RWPE1 (cell line): ENCODE measurements around the gene CAMK2N2.

Source experiments
- CTCF ChIA-PET: fragments of 350-600 bp; sonication (Branson Sonifier 250); formaldehyde crosslinking; extraction: SDS; loops from one replicate; lab custom pipeline; 2021; lab: Yijun Ruan, JAX
- POLR2A ChIA-PET: fragments of 400-600 bp; formaldehyde crosslinking; extraction: SDS; loops from one replicate; lab custom pipeline; 2020; ENCODE audit warnings: antibody characterized with exemption; ENCODE audit not compliant: low non-redundant PET; lab: Yijun Ruan, JAX
- DNase-seq: peaks from one replicate; pipeline ENCODE4 v3.0.0; 2012; ENCODE audit warnings: low spot score
- H3K27ac ChIP-seq: fragments of 450-650 bp; 2 replicates; pipeline ENCODE4 v1.5.1; 2017
- TF ChIP-seq, protein P1 (sequence below): fragments of 450-650 bp; conservative IDR thresholded peaks from 2 replicates; pipeline ENCODE4 v1.5.1; 2017; ENCODE audit warnings: low read depth, mild to moderate bottlenecking

The CAMK2N2 gene

DNA sequence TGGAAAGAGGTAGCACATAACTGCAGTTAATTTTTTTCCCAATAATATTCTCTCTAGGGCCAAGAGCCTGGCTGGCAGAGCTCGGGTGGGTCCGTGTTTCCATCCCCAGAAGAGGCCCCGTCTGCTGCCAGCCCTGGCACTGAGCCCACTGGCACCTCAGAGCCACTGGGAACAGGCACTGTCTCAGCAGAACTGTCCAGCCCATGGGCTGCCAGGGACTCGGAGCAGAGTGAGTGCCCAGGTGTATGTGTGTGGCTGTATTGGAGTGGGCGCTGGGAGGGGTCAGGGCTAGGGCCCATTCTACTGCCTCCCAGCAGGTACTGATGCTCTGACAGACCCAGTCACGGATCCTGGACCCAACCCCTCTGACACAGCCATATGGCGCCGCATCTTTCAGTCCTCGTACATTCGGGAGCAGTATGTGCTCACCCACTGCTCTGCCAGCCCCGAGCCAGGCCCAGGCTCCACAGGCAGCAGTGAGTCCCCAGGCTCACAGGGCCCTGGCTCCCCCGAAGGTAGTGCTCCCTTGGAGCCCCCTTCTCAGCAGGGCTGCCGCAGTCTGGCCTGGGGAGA lies 23.0 kb downstream of the CAMK2N2 start:
- POLR2A ChIA-PET: interaction anchor here (0.5 kb wide), 1 partner anchor 22 kb away, joined by 3 read pairs; no protein-coding TSS in a partner anchor
- H3K27ac ChIP-seq: no peak overlapping the region
- no peak for DNase-seq
- CTCF ChIA-PET: interaction anchor here (2.3 kb wide), 1 partner anchor 11 kb away, joined by 17 read pairs; no protein-coding TSS in a partner anchor
- TF ChIP-seq, protein P1, sequence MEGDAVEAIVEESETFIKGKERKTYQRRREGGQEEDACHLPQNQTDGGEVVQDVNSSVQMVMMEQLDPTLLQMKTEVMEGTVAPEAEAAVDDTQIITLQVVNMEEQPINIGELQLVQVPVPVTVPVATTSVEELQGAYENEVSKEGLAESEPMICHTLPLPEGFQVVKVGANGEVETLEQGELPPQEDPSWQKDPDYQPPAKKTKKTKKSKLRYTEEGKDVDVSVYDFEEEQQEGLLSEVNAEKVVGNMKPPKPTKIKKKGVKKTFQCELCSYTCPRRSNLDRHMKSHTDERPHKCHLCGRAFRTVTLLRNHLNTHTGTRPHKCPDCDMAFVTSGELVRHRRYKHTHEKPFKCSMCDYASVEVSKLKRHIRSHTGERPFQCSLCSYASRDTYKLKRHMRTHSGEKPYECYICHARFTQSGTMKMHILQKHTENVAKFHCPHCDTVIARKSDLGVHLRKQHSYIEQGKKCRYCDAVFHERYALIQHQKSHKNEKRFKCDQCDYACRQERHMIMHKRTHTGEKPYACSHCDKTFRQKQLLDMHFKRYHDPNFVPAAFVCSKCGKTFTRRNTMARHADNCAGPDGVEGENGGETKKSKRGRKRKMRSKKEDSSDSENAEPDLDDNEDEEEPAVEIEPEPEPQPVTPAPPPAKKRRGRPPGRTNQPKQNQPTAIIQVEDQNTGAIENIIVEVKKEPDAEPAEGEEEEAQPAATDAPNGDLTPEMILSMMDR: no peak

DNA sequence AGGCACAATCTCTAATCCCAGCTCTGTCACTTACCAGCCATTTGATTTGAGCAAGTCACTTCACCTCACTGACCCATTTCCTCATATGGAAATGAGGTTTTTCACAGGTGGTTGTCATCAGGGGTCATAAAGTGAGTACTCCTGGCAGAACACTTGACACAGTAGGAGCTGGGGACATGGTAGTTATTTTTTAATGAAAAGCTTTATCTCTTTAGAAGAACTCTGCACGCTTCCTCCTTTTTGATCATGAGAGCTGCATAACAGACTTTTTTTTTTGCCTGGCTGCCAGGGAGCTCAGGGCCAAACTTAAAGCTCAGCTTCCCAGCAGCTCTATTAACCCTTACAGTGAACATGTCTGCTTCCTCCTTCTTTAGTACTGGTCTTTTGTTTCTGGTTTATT lies 23.5 kb downstream of the CAMK2N2 start:
- CTCF ChIA-PET: interaction anchor here (2.3 kb wide), 1 partner anchor 10 kb away, joined by 17 read pairs; no protein-coding TSS in a partner anchor

DNA sequence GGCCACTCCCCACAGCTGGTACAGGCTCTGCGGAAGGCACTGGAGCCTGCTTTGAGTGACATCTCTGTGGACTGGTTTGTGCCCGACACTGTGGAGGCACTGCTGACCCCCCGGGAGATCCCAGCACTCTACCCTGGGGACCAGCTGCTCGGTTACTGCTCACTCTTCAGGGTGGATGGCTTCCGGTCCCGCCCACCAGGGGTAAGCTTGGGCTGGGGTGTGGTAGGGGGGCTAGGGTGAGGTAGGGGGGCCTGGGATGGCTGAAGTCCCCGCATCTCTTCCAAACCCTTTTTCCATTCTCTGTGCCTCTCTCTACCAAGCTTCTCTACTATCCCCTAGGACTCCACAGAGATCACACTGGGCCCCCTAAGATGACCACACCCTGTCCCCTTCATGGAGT lies 24.1 kb downstream of the CAMK2N2 start:
- no peak for DNase-seq
- POLR2A ChIA-PET: interaction anchor here (0.6 kb wide), 1 partner anchor 98 kb away, joined by 8 read pairs; no protein-coding TSS in a partner anchor
- TF ChIP-seq, protein P1: no peak
- no peak overlapping the region for H3K27ac ChIP-seq
- CTCF ChIA-PET: interaction anchor here (2.3 kb wide), 1 partner anchor 9 kb away, joined by 17 read pairs; no protein-coding TSS in a partner anchor

More for the DNA sequence above, 23.5 kb downstream of the CAMK2N2 start:
- TF ChIP-seq, protein P1: no peak
- no peak for DNase-seq
- POLR2A ChIA-PET: no interaction called here
- H3K27ac ChIP-seq: no peak overlapping the region

DNA sequence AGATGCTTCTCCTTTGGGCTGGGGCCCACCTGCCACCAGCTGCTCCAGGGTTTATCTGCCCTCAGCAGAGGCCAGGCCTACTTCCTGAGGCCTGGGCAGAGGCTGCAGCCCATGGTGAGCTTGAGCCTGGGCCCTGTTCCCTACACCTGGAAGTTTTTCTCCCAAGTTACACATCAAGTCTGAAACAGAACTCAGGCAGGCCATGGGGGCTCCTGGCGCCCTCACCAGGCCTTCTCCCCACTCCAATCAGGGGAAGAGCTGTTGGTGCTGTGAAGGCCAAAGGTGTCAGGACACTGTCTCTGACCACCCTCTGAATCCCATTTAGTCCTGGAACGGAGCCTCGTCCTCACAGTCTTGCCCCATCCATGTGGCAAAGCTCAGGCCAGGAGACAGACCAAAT lies 24.7 kb downstream of the CAMK2N2 start:
- ChIA-PET POLR2A (interaction anchor here (0.6 kb wide), 1 partner anchor 98 kb away, joined by 8 read pairs; no protein-coding TSS in a partner anchor), CTCF (interaction anchor here (0.6 to 2.3 kb wide), 4 partner anchors 9 to 539 kb away, joined by 3 to 17 read pairs (median 3); partner anchors contain the start of gene EEF1AKMT4)
- DNase-seq: no peak
- TF ChIP-seq, protein P1: no peak
- H3K27ac ChIP-seq: no peak overlapping the region

DNA sequence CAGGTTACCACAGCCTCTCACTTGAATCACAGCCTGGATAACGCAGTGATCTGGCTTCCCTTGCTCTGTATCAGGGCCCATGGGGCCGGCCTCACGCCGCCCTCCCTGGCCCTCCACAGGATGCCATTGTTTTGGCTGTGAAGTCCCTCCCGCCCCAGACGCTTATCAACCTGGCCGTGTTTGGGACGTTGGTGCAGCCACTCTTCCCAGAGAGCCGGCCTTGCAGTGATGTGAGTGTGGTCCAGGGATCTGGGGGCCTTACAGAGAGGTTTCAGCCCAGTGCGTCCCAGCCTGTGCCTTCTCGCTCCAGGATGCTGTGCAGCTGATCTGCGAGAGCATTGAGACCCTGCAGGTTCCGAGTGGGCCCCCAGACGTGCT lies 25.3 kb downstream of the CAMK2N2 start:
- no peak overlapping the region for H3K27ac ChIP-seq
- CTCF ChIA-PET: interaction anchor here (0.6 to 2.3 kb wide), 3 partner anchors 8 to 47 kb away, joined by 3 to 17 read pairs (median 3); partner anchors contain the start of gene EEF1AKMT4
- POLR2A ChIA-PET: no interaction called here
- TF ChIP-seq, protein P1: no peak
- DNase-seq: no peak

DNA sequence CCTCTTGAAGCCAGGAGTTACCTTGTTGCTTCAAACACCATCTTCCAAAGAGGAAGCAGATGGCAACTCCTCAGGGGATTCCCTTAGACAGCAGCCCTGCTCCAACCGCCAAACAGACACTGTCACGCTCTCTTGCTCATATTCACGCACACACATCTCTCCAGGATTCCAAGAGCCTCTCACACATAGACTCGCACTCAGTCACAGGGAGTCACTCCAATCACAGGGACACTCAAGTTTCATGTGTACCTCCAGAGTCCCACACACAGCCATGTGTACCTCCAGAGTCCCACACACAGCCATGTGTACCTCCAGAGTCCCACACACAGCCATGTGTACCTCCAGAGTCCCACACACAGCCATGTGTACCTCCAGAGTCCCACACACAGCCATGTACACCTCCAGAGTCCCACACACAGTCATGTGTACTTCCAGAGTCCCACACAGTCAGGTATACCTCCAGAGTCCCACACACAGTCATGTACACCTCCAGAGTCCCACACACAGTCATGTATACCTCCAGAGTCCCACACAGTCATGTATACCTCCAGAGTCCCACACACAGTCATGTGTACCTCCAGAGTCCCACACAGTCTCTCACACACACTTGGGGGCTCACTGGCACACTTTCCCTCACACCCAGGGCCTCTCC lies 25.8 kb downstream of the CAMK2N2 start:
- ChIA-PET POLR2A (no interaction called here), CTCF (interaction anchor here (0.6 kb wide), 1 partner anchor 35 kb away, joined by 3 read pairs; no protein-coding TSS in a partner anchor)
- H3K27ac ChIP-seq: no peak overlapping the region
- TF ChIP-seq, protein P1: no peak
- no peak for DNase-seq
